SU-DHL-6 (cell line): ENCODE measurements around the gene PLA2G7.
"Not testable (repeated sequence)": the region's sequence is repeated elsewhere in the genome, so short reads cannot be mapped to it uniquely, and the experiment has no call there.

Source experiments
- H2AFZ ChIP-seq: fragments of 200-600 bp; sonication (generic); 2 replicates; pipeline ENCODE4 v1.6.1; 2014; ENCODE audit warnings: low read depth, mild to moderate bottlenecking, moderate library complexity, mixed read lengths, antibody characterized with exemption, low read length; ENCODE audit not compliant: severe bottlenecking
- H3F3A ChIP-seq: fragments of 200-600 bp; shearing (Covaris generic); 2 replicates; pipeline ENCODE4 v1.6.0; 2016; ENCODE audit warnings: antibody characterized with exemption, mild to moderate bottlenecking; ENCODE audit not compliant: insufficient read depth
- H3K27ac ChIP-seq: fragments of 200-600 bp; sonication (generic); 2 replicates; pipeline ENCODE4 v1.5.1; 2016; ENCODE audit warnings: low read depth, mild to moderate bottlenecking, low read length, moderate library complexity, mixed read lengths
- H3K27me3 ChIP-seq: fragments of 200-600 bp; sonication (generic), shearing (Covaris generic); 2 replicates; pipeline ENCODE4 v1.6.0; 2014; ENCODE audit warnings: mild to moderate bottlenecking, low read length
- H3K36me3 ChIP-seq: fragments of 200-600 bp; sonication (generic); 2 replicates; pipeline ENCODE4 v1.6.1; 2014; ENCODE audit warnings: mild to moderate bottlenecking, low read length, mixed read lengths
- H3K4me2 ChIP-seq: fragments of 300-600, 200-600 bp; shearing (Covaris generic), sonication (generic); 2 replicates; pipeline ENCODE4 v1.6.0; 2014; ENCODE audit warnings: low read length, low read depth, mild to moderate bottlenecking; ENCODE audit not compliant: poor library complexity, severe bottlenecking
- H3K4me3 ChIP-seq: fragments of 200-600 bp; sonication (generic); 2 replicates; pipeline ENCODE4 v1.5.1; 2014; ENCODE audit warnings: antibody characterized with exemption, low read length, mild to moderate bottlenecking, mixed read lengths; ENCODE audit not compliant: insufficient read depth, poor library complexity, severe bottlenecking
- H3K79me2 ChIP-seq: fragments of 200-600 bp; sonication (generic); 2 replicates; pipeline ENCODE4 v1.6.1; 2014; ENCODE audit warnings: mild to moderate bottlenecking, low read length, moderate library complexity; ENCODE audit not compliant: insufficient read depth
- H3K9ac ChIP-seq: fragments of 200-600 bp; sonication (generic); 2 replicates; pipeline ENCODE4 v1.7.0; 2014; ENCODE audit warnings: mild to moderate bottlenecking, low read length
- H3K9me2 ChIP-seq: fragments of 200-600 bp; sonication (generic); replicated peaks from 2 replicates; pipeline ENCODE4 v1.6.1; 2014; ENCODE audit warnings: low read length; ENCODE audit not compliant: insufficient read depth
- H3K9me3 ChIP-seq: fragments of 200-600 bp; sonication (generic); 2 replicates; pipeline ENCODE4 v1.6.1; 2014; ENCODE audit warnings: low read length, mixed read lengths; ENCODE audit not compliant: insufficient read depth
- H4K20me1 ChIP-seq: fragments of 200-600 bp; sonication (generic); 2 replicates; pipeline ENCODE4 v1.6.1; 2014; ENCODE audit warnings: low read depth, mild to moderate bottlenecking, antibody characterized with exemption, low read length, moderate library complexity, mixed read lengths
- EZH2phosphoT487 ChIP-seq: fragments of 200-600 bp; sonication (generic), shearing (Covaris generic); conservative IDR thresholded peaks from 2 replicates; pipeline ENCODE4 v1.6.1; 2018; ENCODE audit warnings: mild to moderate bottlenecking, antibody characterized with exemption, low read length, moderate library complexity, mixed read lengths
- TF ChIP-seq, protein P1 (sequence below): fragments of 200-600 bp; sonication (generic); IDR thresholded peaks from one replicate; pipeline ENCODE4 v1.5.1; 2017; ENCODE audit warnings: antibody characterized with exemption, mild to moderate bottlenecking, low read length, moderate library complexity; ENCODE audit not compliant: insufficient read depth, poor library complexity, severe bottlenecking

PLA2G7 gene

DNA sequence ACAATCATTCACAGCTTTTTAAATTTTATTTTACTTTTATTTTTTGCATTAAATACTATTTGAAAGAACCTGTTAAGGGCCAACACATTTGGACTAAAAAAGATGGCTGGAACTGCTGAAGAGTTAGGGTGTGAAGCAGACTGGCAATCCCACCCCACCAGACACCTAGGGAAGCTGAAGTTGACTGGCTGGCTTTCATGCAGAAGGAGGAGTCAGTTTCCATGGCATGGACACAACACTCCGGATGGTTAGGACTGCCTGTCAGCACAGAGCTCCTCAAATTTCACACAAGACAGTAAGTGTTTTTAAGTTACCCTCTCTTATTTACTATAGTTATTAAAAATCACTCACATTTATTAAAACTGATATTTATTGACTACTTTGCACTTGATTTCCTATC lies 11.5 kb upstream of the PLA2G7 start, which contains the start of gene ANKRD66:
ANKRD66 (plus strand) TSS at position 238 of the 400 bp plus-strand sequence. CDS start 5,016 bp downstream, outside the sequence.
- no peak within 1 kb of the TSS for H3K4me2 ChIP-seq
- no peaks in the 10 kb centered on the region for H3F3A ChIP-seq
- no peaks in the 10 kb centered on the region for H3K9me2 ChIP-seq
- TF ChIP-seq, protein P1, sequence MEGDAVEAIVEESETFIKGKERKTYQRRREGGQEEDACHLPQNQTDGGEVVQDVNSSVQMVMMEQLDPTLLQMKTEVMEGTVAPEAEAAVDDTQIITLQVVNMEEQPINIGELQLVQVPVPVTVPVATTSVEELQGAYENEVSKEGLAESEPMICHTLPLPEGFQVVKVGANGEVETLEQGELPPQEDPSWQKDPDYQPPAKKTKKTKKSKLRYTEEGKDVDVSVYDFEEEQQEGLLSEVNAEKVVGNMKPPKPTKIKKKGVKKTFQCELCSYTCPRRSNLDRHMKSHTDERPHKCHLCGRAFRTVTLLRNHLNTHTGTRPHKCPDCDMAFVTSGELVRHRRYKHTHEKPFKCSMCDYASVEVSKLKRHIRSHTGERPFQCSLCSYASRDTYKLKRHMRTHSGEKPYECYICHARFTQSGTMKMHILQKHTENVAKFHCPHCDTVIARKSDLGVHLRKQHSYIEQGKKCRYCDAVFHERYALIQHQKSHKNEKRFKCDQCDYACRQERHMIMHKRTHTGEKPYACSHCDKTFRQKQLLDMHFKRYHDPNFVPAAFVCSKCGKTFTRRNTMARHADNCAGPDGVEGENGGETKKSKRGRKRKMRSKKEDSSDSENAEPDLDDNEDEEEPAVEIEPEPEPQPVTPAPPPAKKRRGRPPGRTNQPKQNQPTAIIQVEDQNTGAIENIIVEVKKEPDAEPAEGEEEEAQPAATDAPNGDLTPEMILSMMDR: no peak
- no peak for TF ChIP-seq EZH2phosphoT487
- no peaks in the 10 kb centered on the region for H3K36me3 ChIP-seq
- H4K20me1 ChIP-seq: no peaks in the 10 kb centered on the region
- no peaks in the 10 kb centered on the region for H3K79me2 ChIP-seq
- H2AFZ ChIP-seq: no peak within 1 kb of the TSS
- H3K9ac ChIP-seq: no peak within 1 kb of the TSS
- H3K27me3 ChIP-seq: no peaks in the 10 kb centered on the region
- no peak within 1 kb of the TSS for H3K27ac ChIP-seq
- H3K9me3 ChIP-seq: no peaks in the 10 kb centered on the region
- H3K4me3 ChIP-seq: no peak within 1 kb of the TSS

DNA sequence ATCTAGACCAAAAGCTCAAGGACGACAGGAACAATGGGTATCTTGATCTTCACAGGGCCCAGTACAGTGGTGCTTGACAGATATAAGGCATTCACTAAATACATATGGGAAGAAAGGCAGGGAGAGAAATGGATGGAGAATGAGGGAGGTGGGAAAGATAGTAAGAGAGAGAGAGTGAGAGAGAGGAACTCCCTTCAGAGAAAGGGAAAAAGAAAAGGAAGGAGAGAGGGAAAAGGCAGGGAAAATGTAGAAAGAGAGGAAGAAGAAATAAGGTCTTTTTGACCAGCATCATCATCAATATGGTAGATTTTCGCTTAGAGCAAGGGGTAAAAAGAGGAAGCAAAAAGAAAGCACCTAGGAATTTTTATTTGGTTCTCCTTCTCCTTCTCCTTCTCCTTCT lies 10.8 kb upstream of the PLA2G7 start:
- Histone ChIP-seq H3K79me2 (no peaks in the 10 kb centered on the region), H3K4me3 (no peak overlapping the region), H3K27ac (no peak overlapping the region), H3K9me3 (no peaks in the 10 kb centered on the region), H3K9me2 (no peaks in the 10 kb centered on the region), H3K36me3 (no peaks in the 10 kb centered on the region), H3K4me2 (no peak overlapping the region), H2AFZ (no peak overlapping the region), H3K9ac (no peak overlapping the region), H4K20me1 (no peaks in the 10 kb centered on the region), H3K27me3 (no peaks in the 10 kb centered on the region), H3F3A (no peaks in the 10 kb centered on the region)
- no peak for TF ChIP-seq EZH2phosphoT487
- TF ChIP-seq, protein P1: no peak

DNA sequence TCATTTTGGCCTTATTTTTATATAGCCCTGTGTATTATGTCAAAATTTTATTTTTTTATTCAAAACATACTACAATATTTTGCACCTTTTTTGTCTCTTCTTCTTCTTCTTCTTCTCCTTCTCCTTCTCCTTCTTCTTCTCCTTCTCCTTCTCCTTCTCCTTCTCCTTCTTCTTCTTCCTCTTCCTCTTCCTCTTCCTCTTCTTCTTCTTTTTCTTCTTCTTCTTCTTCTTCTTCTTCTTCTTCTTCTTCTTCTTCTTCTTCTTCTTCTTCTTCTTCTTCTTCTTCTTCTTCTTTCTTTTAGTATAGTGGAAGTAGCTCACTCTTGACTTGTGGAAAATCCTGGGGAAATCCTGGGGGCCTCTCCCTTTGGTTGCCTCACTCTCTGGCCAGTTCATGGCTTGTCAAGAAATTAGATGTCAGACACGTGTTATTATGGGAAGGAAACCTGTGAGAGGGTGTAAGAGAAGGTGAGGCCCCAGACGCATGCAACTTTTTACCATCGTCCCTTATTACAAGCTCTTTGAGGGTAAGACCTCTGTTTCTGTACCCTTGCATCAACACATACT lies 9.1 kb upstream of the PLA2G7 start:
- not testable (repeated sequence) for H4K20me1 ChIP-seq, H3K36me3 ChIP-seq

DNA sequence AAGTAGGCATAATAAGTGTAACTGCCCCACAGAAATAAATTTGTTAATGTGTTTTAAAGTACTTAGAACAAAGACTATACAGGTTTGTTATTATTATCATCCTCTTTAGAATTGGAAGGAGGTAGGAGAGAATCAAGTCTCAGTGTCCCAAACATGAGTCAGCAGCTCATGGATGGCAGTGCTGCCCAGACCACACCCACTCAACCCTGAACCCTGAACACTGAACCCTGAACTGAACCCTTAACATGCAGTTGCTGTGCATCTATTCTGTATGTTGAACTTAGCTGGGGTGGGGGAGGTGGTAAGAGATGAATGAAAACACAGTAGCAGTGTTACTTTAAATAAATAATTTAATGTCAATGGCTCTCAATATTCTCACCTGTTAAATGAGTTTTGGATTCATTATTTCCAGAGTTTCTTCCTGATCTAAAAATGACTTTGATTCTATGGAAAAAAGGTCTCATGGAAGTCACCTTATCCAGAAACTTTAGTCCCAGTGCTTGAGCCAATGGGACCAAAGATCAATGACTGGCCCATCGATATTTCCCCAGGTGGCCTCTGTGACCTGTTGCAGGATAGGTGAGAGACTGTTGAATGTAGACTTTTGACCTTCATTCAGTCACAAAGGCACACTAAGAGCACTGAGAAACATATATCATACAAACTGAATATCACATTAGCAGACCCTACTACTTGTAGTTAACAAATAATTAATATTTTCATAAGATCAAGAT lies 8.4 kb upstream of the PLA2G7 start:
- H3K79me2 ChIP-seq: no peaks in the 10 kb centered on the region
- H3K9me3 ChIP-seq: no peaks in the 10 kb centered on the region
- H4K20me1 ChIP-seq: no peaks in the 10 kb centered on the region
- no peaks in the 10 kb centered on the region for H3K36me3 ChIP-seq
- H3F3A ChIP-seq: no peaks in the 10 kb centered on the region
- H3K4me2 ChIP-seq: no peak overlapping the region
- no peak overlapping the region for H3K4me3 ChIP-seq
- no peak overlapping the region for H3K27ac ChIP-seq
- H3K27me3 ChIP-seq: no peaks in the 10 kb centered on the region
- no peak overlapping the region for H3K9ac ChIP-seq
- H3K9me2 ChIP-seq: no peaks in the 10 kb centered on the region
- no peak for TF ChIP-seq EZH2phosphoT487
- TF ChIP-seq, protein P1: no peak
- H2AFZ ChIP-seq: no peak overlapping the region

More for the DNA sequence above, 9.1 kb upstream of the PLA2G7 start:
- H3K79me2 ChIP-seq, H3K4me2 ChIP-seq, H2AFZ ChIP-seq, H3K9me3 ChIP-seq, H3K27ac ChIP-seq, H3K9ac ChIP-seq, H3F3A ChIP-seq, H3K4me3 ChIP-seq, H3K27me3 ChIP-seq, H3K9me2 ChIP-seq: not testable (repeated sequence)
